IPS-20b (cell line): ENCODE measurements around the gene CCDC85C.
A peak's percentile ranks its signal among the peaks of the same experiment; 100 is the strongest.

ENCODE experiments used
- H3K27ac ChIP-seq: one replicate; pipeline ENCODE4 v1.5.1; 2013; ENCODE audit warnings: low read length
- H3K27me3 ChIP-seq: 2 replicates; pipeline ENCODE4 v1.6.1; 2013; ENCODE audit warnings: mild to moderate bottlenecking, low read length, inconsistent platforms; ENCODE audit not compliant: insufficient read depth
- H3K36me3 ChIP-seq: 2 replicates; pipeline ENCODE4 v1.6.1; 2013; ENCODE audit warnings: low read depth, mild to moderate bottlenecking, inconsistent platforms, low read length, moderate library complexity; ENCODE audit not compliant: insufficient read depth
- H3K4me1 ChIP-seq: 2 replicates; pipeline ENCODE4 v1.6.1; 2013; ENCODE audit warnings: mild to moderate bottlenecking, control low read depth, inconsistent platforms, low read length, moderate library complexity; ENCODE audit not compliant: insufficient read depth
- H3K4me3 ChIP-seq: 2 replicates; pipeline ENCODE4 v1.5.1; 2013; ENCODE audit warnings: mild to moderate bottlenecking, low read length, inconsistent platforms
- H3K9ac ChIP-seq: 2 replicates; pipeline ENCODE4 v1.6.1; 2013; ENCODE audit warnings: low read depth, mild to moderate bottlenecking, inconsistent platforms, low read length, moderate library complexity
- H3K9me3 ChIP-seq: 2 replicates; pipeline ENCODE4 v1.6.1; 2013; ENCODE audit warnings: mild to moderate bottlenecking, low read depth, low read length, inconsistent platforms; ENCODE audit not compliant: insufficient read depth

The CCDC85C gene

GRCh38 chr14:99573436-99574098 lies 30.4 kb downstream of the CCDC85C start:
- H3K9me3 ChIP-seq, result no peaks in the 10 kb centered on the region
- peaks cover 49% of the 10 kb centered on the region for H3K4me1 ChIP-seq
- no peaks in the 10 kb centered on the region for H3K36me3 ChIP-seq
- H3K27ac ChIP-seq, result no peak overlapping the region
- H3K9ac ChIP-seq, result 0 out of 2 replicates have a peak overlapping the region, but pooled peaks have one; percentile 25
- H3K27me3 ChIP-seq, result no peaks in the 10 kb centered on the region
- H3K4me3 ChIP-seq, result no peak overlapping the region

GRCh38 chr14:99573000-99573330 lies 31.0 kb downstream of the CCDC85C start:
- Histone ChIP-seq H3K36me3 (no peaks in the 10 kb centered on the region), H3K9me3 (no peaks in the 10 kb centered on the region), H3K4me1 (peaks cover 49% of the 10 kb centered on the region), H3K9ac (no peak overlapping the region), H3K27ac (no peak overlapping the region), H3K27me3 (no peaks in the 10 kb centered on the region), H3K4me3 (no peak overlapping the region)

GRCh38 chr14:99572173-99572999 lies 31.6 kb downstream of the CCDC85C start:
- Histone ChIP-seq H3K9me3 (no peaks in the 10 kb centered on the region), H3K27ac (no peak overlapping the region), H3K4me1 (peaks cover 49% of the 10 kb centered on the region), H3K9ac (no peak overlapping the region), H3K27me3 (no peaks in the 10 kb centered on the region), H3K36me3 (no peaks in the 10 kb centered on the region), H3K4me3 (no peak overlapping the region)

- no peaks in the 10 kb centered on the region for H3K27me3 ChIP-seq
- no peak overlapping the region for H3K4me3 ChIP-seq
- no peaks in the 10 kb centered on the region for H3K36me3 ChIP-seq
- H3K27ac ChIP-seq, result no peak overlapping the region
- peaks cover 49% of the 10 kb centered on the region for H3K4me1 ChIP-seq
- no peak overlapping the region for H3K9ac ChIP-seq
- H3K9me3 ChIP-seq, result no peaks in the 10 kb centered on the region
These were observed 32.6 kb downstream of the CCDC85C start for GRCh38 chr14:99571303-99571986.

- no peak overlapping the region for H3K4me3 ChIP-seq
- H3K27ac ChIP-seq, result no peak overlapping the region
- H3K9ac ChIP-seq, result no peak overlapping the region
- H3K36me3 ChIP-seq, result no peaks in the 10 kb centered on the region
- H3K9me3 ChIP-seq, result no peaks in the 10 kb centered on the region
- H3K4me1 ChIP-seq, result peaks cover 45% of the 10 kb centered on the region
- no peaks in the 10 kb centered on the region for H3K27me3 ChIP-seq
These were observed 33.3 kb downstream of the CCDC85C start for GRCh38 chr14:99570544-99571302.

GRCh38 chr14:99569725-99570543 lies 34.1 kb downstream of the CCDC85C start:
- Histone ChIP-seq H3K27me3 (no peaks in the 10 kb centered on the region), H3K36me3 (no peaks in the 10 kb centered on the region), H3K9ac (no peak overlapping the region), H3K9me3 (no peaks in the 10 kb centered on the region), H3K4me1 (peaks cover 44% of the 10 kb centered on the region), H3K4me3 (no peak overlapping the region), H3K27ac (no peak overlapping the region)

GRCh38 chr14:99568567-99569560 lies 35.1 kb downstream of the CCDC85C start:
- Histone ChIP-seq H3K36me3 (no peaks in the 10 kb centered on the region), H3K4me1 (peaks cover 38% of the 10 kb centered on the region), H3K4me3 (no peak overlapping the region), H3K9me3 (no peaks in the 10 kb centered on the region), H3K27ac (no peak overlapping the region), H3K27me3 (no peaks in the 10 kb centered on the region), H3K9ac (no peak overlapping the region)

GRCh38 chr14:99566390-99567354 lies 37.3 kb downstream of the CCDC85C start:
- Histone ChIP-seq H3K36me3 (no peaks in the 10 kb centered on the region), H3K9me3 (no peaks in the 10 kb centered on the region), H3K27me3 (no peaks in the 10 kb centered on the region), H3K4me1 (peaks cover 32% of the 10 kb centered on the region), H3K4me3 (no peak overlapping the region), H3K27ac (no peak overlapping the region), H3K9ac (no peak overlapping the region)

GRCh38 chr14:99566009-99566389 lies 38.0 kb downstream of the CCDC85C start:
- Histone ChIP-seq H3K9me3 (no peaks in the 10 kb centered on the region), H3K36me3 (no peaks in the 10 kb centered on the region), H3K27ac (no peak overlapping the region), H3K4me1 (peaks cover 32% of the 10 kb centered on the region), H3K4me3 (no peak overlapping the region), H3K27me3 (no peaks in the 10 kb centered on the region), H3K9ac (no peak overlapping the region)
